CD4-positive, alpha-beta T cell treated with Interleukin-1 beta for 1 hour (primary cell): ENCODE results near the gene DOCK6.
"Not testable (repeated sequence)": the region's sequence is repeated elsewhere in the genome, so short reads cannot be mapped to it uniquely, and the experiment has no call there.

Experiments used
- DNase-seq, 2 donors: peaks; one replicate each; pipeline ENCODE4 v3.0.0-alpha.2; 2020 to 2022

DOCK6 gene

GRCh38 chr19:11194656-11195558 lies 67.4 kb downstream of the DOCK6 start:
- DNase-seq, result no peak

GRCh38 chr19:11194173-11194572 lies 68.2 kb downstream of the DOCK6 start:
- DNase-seq, result no peak

GRCh38 chr19:11192957-11193939 lies 69.1 kb downstream of the DOCK6 start:
- DNase-seq, result no peak

- DNase-seq, result no peak
These were observed 70.4 kb downstream of the DOCK6 start for GRCh38 chr19:11191934-11192333.

- DNase-seq, result peak in 1 of 2 donors; percentile 41
These were observed 71.0 kb downstream of the DOCK6 start for GRCh38 chr19:11191273-11191755.

GRCh38 chr19:11190501-11190900 lies 71.8 kb downstream of the DOCK6 start:
- no peak for DNase-seq

- DNase-seq, result no peak
These were observed 74.9 kb downstream of the DOCK6 start for GRCh38 chr19:11187441-11187840.

GRCh38 chr19:11182994-11183393 lies 79.3 kb downstream of the DOCK6 start:
- DNase-seq, result no peak

- no peak for DNase-seq
These were observed 80.8 kb downstream of the DOCK6 start for GRCh38 chr19:11181488-11181887.

- not testable (repeated sequence) for DNase-seq
These were observed 81.3 kb downstream of the DOCK6 start for GRCh38 chr19:11180975-11181374.

GRCh38 chr19:11180346-11180745 lies 82.0 kb downstream of the DOCK6 start:
- no peak for DNase-seq

GRCh38 chr19:11179716-11180297 lies 82.5 kb downstream of the DOCK6 start:
- peak in 1 of 2 donors; percentile 15 for DNase-seq

GRCh38 chr19:11179145-11179465 lies 83.2 kb downstream of the DOCK6 start:
- not testable (repeated sequence) for DNase-seq

GRCh38 chr19:11177592-11177991 lies 84.7 kb downstream of the DOCK6 start:
- DNase-seq, result no peak

- DNase-seq, result no peak
These were observed 85.7 kb downstream of the DOCK6 start for GRCh38 chr19:11176466-11177193.

- DNase-seq, result no peak
These were observed 86.4 kb downstream of the DOCK6 start for GRCh38 chr19:11175920-11176319.

GRCh38 chr19:11174336-11174735 lies 88.0 kb downstream of the DOCK6 start:
- no peak for DNase-seq

GRCh38 chr19:11173516-11174155 lies 88.7 kb downstream of the DOCK6 start:
- no peak for DNase-seq

GRCh38 chr19:11172576-11172975 lies 89.7 kb downstream of the DOCK6 start:
- no peak for DNase-seq

- DNase-seq, result no peak
These were observed 91.2 kb downstream of the DOCK6 start for GRCh38 chr19:11171144-11171543.

GRCh38 chr19:11169896-11170678 lies 92.2 kb downstream of the DOCK6 start:
- DNase-seq, result no peak
